HG02840 (cell line): ENCODE results near the gene CTBP2.
"Not testable (repeated sequence)": the region's sequence is repeated elsewhere in the genome, so short reads cannot be mapped to it uniquely, and the experiment has no call there.

Experiments used
- ATAC-seq: cut with Tn5 transposase; IDR thresholded peaks from one replicate; pipeline ENCODE4 v1.9.1; 2021; ENCODE audit warnings: mild to moderate bottlenecking, moderate library complexity, moderate number of reproducible peaks; ENCODE audit not compliant: unreplicated experiment, low FRiP score

CTBP2 gene

DNA sequence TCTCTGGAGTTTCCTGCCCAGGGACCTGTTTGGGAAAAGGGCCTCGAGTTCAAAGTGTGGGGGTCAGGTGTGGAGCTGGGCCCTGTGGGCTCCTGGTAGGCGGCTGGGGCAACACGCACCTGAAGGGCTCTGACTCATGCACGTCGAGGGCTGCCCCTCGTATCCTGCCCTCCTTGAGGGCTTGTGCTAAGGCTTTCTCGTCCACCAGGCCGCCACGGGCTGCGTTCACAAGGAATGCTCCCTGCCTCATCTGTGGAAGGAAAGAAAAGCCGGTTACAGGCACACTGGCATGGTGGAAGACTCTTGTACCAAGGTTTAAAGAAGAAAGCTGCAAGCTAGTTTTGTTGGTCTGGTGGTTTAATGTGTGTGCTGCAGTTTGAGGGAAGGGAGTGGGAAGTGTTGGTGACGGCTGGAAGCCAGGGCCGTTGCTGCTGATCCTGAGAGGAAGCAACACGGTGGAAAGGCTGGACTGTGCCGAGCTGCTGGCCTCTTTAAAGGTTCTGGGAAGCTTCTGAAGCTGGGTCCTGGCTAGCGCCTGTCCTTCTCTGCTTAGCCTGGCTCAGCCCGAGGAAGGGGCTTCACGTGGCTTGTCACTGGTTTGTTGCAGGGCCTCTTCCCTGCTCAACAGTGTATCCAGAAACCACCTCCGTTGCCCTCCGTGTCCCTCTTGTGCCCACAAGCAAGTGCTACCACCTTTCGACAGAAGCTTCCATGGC is 166.5 kb downstream of the CTBP2 start:
- ATAC-seq, result no peak

DNA sequence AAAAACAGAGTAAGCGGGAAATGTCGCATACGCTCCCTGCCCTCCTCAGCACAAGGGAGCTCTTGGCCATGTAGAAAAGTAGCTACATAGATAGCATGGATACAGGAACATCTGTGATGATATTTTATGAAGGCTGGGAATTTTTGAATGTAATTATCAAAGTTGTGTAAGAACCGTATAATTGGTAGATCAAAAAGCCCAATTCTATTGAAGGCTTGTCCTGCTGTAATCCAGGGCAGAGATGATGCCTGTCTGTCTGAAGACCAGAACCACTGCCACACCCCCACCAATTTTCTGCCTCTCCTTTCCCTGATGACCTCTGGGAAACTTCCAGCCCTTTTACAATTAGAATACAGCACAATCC is 167.0 kb downstream of the CTBP2 start:
- no peak for ATAC-seq

DNA sequence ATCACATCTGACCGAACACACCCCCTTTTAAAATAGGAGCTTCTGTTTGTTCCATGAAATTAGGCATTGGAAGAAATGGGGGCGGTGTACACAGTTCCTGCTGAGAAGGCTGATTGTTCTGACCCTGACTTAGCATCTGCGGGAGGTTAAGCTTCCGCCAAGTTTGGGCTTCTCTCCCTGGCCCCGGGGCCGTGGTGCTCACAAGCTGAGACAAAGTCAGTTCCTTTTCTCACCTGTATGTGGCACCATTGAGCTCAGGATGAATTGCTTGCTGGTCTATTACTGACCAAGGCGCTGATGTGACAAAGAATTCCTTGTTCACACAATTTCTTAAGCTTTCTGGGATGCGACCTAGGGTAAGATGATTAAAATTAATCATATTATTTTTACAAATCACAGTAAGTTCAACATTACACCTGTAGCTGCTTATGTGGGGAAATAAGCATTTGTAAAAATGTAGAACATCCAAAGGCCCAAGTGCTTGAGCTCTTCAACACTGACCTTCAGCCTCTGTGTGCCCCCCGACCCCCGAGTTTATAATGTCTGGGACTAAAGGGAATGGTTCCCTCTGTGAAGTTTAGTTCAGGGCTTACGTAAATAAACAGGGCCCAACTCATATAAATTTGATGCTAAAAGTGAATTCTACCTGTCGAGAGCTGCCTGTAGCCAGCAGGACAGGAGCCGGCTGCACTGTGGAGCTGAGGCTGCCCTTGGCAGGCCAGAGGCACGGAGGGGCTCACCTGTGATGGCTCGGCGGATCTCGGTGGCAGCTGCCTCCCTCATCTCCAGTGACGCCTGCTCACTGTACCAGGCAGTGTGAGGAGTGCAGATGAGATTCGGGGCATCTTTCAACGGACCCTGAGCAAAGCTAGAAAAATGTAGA is 167.7 kb downstream of the CTBP2 start:
- no peak for ATAC-seq

DNA sequence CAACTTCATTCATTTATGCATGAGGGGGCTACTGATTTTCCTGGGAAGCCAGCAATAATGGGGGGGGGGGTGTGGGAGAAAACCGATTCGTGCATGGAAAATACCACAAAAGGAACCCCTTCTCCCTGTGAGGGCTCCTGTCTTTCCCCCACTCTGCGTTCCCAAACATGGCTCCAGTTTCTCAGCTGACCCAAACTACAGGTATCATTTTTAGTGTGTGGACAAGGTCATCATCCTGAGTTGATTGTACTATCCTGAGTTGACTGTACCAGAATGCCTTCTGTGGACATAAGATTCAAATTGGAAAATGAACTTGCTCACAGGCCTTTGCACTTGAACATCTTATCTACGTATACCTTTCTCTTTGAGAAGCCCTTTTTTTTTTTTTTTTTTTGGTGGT is 168.5 kb downstream of the CTBP2 start:
- no peak for ATAC-seq

DNA sequence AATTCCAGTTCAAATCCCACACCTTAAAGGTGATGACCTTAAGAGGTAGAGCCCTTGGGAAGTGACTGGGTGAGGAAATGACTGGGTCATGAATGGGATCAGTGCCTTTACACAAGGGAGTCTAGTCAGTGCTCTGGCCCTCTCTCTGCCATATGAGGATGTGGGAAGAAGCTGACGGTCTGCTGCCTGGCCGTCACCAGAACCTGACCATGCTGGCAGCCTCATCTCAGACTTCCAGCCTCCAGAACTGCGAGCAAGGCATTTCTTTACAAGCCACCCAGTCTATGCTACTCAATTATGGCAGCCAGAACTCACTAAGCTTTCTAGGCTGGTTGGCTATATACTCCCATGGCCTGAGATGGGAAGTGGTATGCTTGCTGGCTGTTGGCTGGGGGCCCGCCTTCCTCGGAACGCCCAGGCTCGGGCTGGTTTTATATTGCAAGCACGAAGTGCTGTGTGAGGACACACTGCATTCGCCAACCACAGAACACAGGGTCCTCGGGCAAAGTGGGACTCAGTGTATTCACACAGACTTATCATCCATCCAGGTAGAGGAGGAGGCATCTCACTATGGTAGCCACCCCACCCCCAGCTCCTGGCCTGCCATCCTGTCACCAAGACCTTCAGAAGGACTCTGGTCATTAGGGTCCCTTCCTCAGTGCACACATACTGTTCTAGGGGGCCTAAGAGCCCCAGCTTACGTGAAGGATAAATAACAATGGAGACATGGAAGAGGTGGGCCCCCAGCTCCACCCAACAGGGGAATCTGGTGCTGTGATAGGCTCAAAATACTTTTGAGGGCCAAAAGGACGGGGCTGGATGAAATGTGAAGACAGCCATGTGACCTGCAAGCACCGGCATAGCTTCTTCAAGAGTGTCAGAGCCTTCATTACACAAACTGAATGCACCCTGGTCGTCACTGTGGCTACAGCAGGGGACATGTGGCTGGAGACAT is 169.4 kb downstream of the CTBP2 start:
- no peak for ATAC-seq

DNA sequence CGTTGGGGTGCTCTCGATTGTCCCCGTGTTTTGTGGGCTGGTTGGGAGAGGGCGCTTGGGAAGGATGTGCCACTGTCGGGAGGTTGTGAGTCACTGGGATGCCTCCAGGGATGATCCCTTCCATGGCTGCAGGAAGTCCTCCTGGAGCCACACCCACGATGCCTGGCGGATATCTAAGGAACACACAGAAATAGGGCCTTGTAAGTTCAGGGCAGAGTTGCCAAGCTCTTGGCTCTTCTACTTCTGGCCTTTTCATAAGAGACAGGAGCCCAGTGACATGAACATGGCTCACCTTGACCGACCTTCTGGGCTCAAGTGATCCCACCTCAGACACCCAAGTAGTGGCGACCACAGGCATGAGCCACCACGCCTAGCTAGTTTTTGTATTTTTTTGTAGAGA is 170.8 kb downstream of the CTBP2 start:
- no peak for ATAC-seq

DNA sequence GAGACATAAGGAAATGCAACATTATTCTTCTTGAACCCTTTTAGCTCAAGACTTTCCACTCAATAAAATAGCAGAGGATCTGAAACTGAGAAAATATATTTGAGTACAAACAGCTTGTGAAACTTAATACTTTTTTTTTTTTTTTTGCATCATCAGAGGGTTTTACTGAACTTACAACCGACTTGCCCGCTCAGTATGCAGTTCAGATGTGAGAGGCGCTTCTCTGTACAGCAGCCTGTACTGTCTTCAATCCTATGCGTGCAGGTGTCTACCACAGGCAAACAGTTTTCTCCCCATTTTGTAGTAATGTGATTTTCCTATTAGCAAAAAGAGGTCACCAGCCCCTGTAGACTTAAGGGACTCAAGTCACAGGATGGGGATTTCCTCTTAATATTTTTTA is 171.6 kb downstream of the CTBP2 start:
- not testable (repeated sequence) for ATAC-seq

DNA sequence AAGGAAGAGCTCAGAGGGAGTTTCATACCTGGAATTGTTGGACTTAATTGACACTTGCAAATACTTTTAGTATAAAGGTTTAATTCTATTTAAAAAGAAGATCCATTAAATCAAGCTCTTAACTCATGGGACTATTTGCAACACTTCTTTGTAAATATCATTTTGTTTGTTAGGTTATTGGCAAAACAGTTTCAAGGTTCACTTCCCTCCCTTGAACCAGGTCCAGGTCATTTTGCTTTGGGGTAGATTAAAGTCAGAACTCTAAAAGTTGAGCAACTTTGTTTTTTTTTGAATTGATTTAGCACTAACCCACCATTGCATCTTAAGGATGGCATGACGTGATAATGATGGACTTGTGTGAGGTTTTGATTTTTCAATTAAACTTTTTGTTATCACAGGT is 172.6 kb downstream of the CTBP2 start:
- no peak for ATAC-seq

DNA sequence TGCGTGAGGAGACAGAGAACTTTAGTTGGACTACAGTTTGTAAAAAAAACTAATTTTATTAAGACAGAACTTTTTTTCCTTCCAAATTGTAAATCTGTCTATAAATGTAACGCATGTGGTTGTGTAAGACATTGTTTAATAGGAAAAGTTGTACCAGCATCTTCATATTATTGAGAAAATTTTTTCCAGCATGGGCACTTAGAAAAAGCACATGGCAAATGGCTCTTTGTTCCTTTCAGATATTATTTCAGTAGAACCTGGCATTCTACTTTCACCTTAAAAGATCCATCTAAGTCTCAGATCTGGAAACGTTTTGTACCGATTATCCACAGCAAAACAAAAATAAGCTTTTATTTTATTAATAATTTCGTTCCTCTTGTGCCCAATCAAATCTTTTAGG is 175.2 kb downstream of the CTBP2 start:
- no peak for ATAC-seq

DNA sequence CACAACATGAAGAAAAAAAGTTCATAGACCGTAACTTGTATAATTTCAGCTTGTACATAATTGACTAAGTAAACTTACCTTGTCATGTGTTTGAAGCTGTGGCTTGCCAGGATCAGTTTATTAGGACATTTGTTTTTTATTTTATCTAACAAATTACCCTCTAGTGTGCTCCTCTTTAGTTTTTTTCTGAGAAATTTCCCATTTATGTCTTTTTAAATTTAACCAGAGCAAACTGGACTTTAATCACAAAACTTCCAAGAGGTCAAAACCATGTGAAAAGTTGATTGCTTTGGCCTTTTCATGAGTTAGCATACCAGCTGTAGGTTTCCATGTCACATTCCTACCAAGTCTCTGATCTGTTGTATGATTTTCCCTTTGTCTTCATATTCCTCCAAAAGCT is 176.0 kb downstream of the CTBP2 start:
- ATAC-seq, result no peak

DNA sequence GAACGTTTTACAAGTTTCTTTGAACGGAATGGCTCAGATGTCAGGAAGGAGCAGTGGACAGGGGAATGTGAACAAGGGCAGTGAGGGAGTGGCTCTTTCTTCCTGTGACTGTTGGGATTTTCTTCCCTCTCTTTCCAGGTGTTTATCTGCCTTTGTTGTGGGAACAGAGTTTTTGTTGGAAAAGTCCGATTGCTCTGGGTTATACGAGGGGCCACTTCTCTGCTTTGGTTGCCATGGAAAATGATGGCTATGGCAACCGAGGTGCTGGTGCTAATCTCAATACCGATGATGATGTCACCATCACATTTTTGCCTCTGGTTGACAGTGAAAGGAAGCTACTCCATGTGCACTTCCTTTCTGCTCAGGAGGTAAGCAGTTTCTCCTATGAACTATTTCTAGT is 177.0 kb downstream of the CTBP2 start:
- ATAC-seq, result no peak

DNA sequence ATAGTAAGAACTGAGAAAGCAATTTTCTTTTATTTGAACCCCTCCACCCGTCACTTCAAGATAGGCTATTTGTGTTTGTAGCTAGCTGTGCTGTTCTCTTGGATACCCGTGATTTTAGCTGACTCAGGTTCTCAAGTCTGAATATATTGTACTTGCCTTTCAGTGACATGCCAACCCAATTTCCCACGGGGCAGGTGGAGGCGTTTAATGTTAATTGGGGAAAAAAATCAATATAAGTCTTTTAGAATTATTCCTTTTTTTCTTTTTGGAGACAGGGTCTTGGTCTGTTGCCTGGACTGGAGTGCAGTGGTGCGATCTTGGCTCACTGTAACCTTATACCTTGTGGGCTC is 182.0 kb downstream of the CTBP2 start:
- ATAC-seq, result no peak

DNA sequence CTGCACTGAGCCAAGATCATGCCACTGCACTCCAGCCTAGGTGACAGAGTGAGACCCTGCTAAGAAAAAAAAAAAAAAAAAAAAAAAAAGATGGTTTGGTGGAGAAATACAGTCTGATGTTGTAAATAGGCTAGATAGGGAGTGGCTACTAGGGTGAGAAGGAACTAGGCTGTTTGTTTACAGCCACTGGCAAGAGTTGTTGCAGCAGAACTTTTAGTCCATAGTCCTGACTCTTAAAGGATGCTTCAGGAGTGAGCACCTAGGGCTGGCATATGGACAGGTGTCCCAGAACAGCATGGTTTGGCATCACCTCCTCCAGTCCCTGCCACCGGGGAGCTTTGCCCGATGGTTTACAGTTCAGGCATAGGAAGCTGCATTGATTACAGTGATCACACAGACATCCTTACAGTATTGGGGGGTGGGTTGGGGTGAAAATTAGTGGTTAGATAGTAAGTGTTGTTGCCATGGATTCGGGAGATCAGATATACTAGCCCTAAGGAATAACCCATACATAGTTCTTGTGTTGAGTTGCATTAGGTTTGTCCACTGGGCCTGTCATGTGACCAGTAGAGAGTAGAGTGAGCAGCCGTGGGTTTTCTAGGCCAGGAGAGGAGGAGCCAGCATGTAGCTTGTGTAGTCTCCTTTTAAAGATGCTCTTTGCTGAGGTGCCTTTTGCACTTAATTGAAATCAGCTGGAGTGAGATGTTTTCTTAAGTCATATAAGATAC is 182.6 kb downstream of the CTBP2 start:
- ATAC-seq, result no peak

DNA sequence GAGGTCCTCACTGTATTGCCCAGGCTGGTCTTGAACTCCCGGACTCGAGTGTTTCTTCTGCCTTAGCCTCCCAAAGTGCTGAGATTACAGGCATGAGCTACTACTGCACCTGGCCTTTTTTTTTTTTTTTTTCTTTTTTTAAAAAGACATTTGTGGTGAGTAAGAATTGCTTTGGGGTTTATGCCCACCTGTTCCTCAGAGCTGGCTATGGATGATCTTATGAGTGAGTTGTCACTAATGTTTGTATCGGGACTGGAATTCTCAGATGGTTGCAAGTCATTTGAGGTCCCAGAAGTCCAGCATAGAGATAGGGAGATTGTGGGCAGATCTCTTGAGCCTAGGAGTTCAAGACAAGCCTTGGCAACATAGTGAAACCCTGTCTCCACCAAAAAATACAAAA is 183.2 kb downstream of the CTBP2 start:
- ATAC-seq, result no peak

DNA sequence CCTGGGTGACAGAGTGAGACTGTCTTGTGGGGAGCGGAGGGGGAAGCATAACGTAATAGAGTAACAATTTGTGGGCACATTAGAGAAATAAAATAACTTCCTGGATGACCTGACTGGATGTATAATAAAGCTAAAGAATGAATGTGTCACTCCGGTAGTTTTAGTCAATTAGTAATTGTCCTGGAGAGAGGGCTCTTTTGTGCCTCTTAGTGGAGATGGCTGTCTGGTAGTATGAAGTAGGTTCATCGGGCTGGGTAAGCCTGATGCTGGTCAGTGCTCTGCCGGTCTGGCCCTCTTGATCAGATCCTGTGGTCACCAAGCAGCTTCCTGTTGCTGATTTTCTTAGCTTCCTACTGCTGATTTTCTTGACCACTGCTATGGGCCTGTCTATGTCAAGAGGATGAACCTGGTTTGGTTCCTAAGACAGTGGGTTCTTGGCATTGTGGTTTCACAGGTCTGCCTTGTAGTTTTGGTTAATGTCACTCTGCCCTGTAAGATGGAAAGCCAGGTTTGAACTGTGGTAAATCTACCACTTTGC is 184.3 kb downstream of the CTBP2 start:
- no peak for ATAC-seq

DNA sequence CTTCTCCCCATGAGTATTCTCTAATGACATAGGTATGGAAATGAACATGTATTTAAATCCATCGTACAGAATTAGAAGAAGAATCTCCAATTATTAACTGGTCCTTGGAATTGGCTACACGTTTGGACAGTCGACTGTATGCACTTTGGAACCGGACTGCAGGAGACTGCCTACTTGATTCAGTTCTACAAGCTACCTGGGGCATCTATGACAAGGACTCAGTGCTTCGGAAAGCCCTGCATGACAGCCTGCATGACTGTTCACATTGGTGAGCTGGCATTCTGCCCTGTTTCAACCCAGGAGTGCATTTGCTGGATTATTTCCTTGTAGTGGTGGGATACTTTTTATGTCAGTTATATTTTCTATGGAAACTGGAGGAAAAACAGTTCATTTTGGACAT is 186.2 kb downstream of the CTBP2 start:
- ATAC-seq, result no peak

DNA sequence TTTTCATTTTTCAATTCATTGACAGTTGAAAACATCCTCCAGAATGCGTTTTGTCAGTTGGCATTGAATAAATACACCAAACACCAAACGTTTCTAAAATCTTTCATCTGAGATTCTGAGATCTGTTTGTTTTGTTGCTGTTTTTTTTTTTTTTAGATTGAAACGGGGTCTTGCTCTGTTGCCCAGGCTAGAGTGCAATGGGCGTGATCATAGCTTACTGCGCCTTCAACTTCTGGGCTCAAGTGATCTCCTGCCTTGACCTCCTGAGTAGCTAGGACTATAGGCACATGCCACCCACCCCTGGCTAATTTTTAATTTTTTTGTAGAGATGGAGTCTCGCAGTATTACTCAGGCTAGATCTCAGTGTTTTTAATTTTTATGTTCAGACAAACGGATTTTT is 187.7 kb downstream of the CTBP2 start:
- no peak for ATAC-seq

DNA sequence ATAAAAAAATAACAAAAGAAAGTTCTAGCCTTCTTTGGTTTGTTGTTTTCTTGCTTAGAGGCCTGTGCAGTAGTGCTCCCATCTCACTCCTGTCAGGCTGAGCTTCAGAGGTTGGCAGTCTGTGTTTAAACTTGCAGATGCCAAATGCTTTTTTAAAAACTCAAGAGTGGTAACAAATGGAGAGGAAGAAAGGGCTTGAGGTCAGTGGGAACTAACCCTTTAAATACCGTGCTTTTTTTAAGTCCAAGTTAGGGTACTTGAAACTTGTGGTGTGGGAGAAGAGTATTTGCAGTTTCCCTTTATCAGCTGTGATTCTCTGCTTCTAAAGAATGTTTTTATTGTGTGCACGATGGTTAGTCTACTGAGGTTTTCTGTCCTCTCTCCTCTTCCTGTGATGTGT is 189.1 kb downstream of the CTBP2 start:
- ATAC-seq, result no peak

DNA sequence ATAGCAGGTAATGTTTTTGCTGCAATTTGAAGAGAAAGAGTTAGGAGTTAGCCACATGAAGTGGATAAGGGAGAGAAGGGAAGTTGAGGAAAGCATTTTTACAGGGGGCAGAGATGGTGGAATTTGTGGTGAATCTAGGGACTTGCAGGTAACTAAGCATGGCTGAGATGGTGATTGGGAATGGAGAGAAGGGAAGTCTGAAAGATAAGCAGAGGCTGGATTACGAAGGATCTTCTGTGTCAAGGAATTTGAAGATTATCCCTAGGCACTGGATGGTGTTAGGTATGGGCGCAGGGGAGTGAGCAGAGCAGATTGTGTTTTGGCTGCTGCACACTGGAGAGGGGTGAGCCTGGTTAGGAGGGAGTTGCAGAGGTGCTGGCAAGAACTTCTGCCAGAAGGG is 193.1 kb downstream of the CTBP2 start:
- ATAC-seq, result no peak

DNA sequence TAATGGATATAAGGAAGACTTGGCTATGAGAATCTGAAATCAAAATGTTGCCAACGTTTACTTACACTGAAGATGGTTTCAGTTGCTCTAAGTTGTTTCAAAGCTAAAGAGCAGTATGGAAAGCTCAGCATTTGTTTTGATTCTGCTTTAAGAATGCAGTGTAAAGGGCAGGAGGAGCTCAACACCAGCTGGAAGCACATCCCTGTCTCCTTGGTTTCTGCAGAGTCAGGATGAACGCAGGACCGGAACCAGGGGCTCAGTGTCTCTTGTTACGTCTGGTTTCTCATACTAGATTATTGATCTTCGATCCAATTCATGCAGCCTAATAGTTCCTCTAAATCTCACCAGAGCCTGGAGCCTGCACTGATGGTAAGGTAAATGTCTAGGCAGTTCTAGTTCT is 194.4 kb downstream of the CTBP2 start:
- ATAC-seq, result no peak
